Right renal pelvis (tissue), 4 donors: ENCODE measurements around the gene EIF4ENIF1. TPM values are rescaled to one million over a fixed set of nuclear protein-coding genes. Genes with fewer than 3 reads are reported as not detected.
"Not testable (repeated sequence)": the region's sequence is repeated elsewhere in the genome, so short reads cannot be mapped to it uniquely, and the experiment has no call there.

Experiments
- DNase-seq, 4 donors: peaks; one replicate each; pipeline ENCODE4 v3.0.0-alpha.2; 2013; ENCODE audit warnings: low read depth in 4 of 4, low spot score in 3 of 4, missing footprints in 1 of 4
- polyA plus RNA-seq, 4 donors: library from polyadenylated mRNA; unstranded; fragments of 120-200 nt; gene quantifications; one replicate each; pipeline ENCODE4 v1.2.1, GENCODE V29; 2013; ENCODE audit not compliant: insufficient read length in 4 of 4

EIF4ENIF1 gene
- 10 to 100 TPM; 42.4 to 47.8 (median 46.5) TPM for polyA plus RNA-seq

GRCh38 chr22:31489632-31490495, at the start of gene EIF4ENIF1:
TSS of gene EIF4ENIF1 (minus strand) at chr22:31489842. CDS start at chr22:31488718, 1,124 bp downstream.
- peak in 3 of 4 donors; percentile 78 to 85 (median 78) for DNase-seq

DNA sequence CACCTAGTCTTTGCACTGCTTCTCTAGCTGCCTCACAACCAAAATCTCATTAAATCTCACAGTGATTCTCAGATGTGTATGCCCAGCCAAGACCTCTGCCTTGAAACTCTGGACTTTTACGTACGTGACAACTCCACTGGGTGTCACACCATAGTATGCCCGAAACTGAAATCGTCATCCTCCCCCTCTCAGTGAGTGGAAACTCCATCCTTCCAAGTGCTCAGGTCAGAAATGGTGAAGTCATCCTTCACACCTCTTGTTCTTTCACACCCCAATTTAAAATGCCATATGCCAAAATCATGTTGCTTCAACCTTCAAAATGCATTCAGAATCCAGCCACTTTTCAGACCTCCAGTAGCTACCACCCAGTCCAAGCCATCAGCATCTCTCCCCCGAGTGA, 49.2 kb upstream of the EIF4ENIF1 start:
- no peak for DNase-seq

- no peak for DNase-seq
These were observed 47.4 kb upstream of the EIF4ENIF1 start for GRCh38 chr22:31537019-31537535.

DNA sequence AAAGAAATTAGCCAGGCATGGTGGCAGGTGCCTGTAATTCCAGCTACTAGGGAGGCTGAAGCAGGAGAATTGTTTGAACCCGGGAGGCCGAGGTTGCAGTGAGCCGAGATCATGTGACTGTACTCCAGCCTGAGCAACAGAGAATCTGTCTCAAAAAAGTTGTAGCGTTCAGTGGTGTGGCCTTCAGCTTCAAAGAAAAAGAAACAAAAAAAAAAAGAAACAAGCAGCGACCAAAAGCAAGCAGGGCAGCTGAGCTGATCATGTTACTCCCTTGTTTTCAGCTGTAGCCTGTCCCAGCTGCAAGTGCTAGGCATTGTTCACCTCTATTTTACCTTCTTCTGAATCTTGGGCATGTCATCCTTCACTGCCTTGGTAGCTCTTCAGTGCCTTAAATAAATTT, 43.7 kb upstream of the EIF4ENIF1 start:
- DNase-seq: no peak

GRCh38 chr22:31532060-31532459, 42.4 kb upstream of the EIF4ENIF1 start:
- DNase-seq: no peak

DNA sequence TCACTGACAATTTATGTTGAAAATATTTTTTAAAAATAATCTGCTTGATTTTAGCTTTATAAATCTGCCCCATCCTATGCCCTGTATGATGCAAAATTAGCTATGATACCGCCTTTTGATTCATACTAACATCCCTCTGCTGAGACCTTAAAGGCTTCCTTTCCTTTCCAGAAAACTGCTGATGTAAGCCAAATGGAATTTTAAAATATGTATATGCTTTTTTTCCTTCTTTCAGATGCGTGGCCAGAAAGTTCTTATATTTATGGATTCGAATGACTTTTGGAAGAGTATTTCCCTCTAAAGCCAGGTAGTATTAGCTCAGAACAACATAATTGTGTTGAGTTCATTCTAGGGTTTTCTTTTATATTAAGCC, 41.2 kb upstream of the EIF4ENIF1 start:
- DNase-seq: peak in 2 of 4 donors; percentile 19 to 21

GRCh38 chr22:31526270-31526669, 36.6 kb upstream of the EIF4ENIF1 start:
- no peak for DNase-seq

DNA sequence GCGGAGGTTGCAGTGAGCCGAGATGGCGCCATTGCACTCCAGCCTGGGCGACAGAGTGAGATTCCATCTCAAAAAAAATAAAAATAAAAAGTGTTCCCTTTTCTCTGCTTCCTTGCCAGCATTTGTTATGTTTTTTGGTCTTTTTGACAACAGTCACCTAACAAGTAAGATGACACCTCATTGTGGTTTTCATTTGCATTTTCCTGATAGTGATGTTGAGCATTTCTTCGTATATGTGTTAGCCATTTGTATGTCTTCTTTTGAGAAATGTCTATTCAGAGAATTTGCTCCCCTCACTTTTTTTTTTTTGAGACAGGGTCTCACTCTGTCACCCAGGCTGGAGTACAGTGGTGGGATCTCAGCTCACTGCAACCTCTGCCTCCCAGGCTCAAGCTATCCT, 34.5 kb upstream of the EIF4ENIF1 start:
- not testable (repeated sequence) for DNase-seq

GRCh38 chr22:31520051-31520450, 30.4 kb upstream of the EIF4ENIF1 start:
- no peak for DNase-seq

- no peak for DNase-seq
These were observed 19.6 kb upstream of the EIF4ENIF1 start for GRCh38 chr22:31509061-31509762.

- DNase-seq: no peak
These were observed 18.9 kb upstream of the EIF4ENIF1 start for GRCh38 chr22:31508536-31508935.

DNA sequence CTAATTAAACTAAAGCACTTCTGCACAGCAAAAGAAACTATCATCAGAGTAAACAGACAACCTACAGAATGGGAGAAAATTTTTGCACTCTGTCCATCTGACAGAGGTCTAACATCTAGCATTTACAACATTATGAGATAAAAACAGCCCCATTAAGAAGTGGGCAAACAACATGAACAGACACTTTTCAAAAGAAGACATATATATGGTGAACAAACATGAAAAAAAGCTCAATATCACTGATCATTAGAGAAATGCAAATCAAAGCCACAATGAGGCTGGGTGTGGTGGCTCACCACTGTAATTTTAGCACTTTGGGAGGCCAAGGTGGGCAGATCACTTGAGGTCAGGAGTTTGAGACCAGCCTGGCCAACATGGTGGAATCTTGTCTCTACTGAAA, 17.9 kb upstream of the EIF4ENIF1 start:
- not testable (repeated sequence) for DNase-seq

DNA sequence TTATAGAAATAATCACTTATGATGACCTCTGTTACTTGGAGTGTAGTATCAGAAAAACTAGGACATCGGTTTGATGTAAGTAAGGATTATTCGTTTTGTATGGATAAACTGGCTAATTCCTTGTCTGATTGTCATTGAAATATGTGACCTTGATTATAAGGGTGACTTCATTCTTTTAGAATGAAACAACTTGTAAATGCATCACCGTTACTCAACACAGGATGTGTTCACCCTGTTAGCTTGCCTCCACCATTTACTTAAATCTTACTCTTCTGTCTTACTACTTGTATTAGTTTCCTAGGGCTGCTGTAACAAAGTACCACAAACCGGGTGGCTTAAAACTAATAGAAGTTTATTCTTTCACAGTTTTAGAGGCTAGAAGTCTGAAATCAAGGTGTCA, 14.6 kb upstream of the EIF4ENIF1 start:
- DNase-seq: no peak

- DNase-seq: no peak
These were observed 13.7 kb upstream of the EIF4ENIF1 start for GRCh38 chr22:31503211-31503964.

DNA sequence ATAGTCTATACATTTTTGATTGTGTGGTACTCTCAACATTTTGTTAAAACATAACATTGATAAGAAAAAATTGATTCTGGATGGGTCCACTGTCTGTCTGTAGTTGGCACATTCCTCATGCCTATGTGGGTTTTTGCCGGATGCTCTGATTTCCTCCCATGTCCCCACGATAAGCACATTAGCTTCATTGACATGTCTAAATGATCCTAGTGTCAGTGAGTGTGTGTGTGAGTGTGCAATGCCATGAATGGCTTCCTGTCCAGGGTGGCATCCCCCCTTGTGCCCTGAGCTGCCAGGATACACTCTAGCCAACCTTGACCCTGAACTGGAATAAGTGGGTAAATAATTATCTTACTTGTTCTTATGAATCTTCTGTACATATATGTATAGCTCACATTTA, 12.1 kb upstream of the EIF4ENIF1 start:
- DNase-seq: no peak

GRCh38 chr22:31497148-31497938, 7.7 kb upstream of the EIF4ENIF1 start:
- DNase-seq: no peak

- DNase-seq: no peak
These were observed 7.1 kb upstream of the EIF4ENIF1 start for GRCh38 chr22:31496735-31497146.

DNA sequence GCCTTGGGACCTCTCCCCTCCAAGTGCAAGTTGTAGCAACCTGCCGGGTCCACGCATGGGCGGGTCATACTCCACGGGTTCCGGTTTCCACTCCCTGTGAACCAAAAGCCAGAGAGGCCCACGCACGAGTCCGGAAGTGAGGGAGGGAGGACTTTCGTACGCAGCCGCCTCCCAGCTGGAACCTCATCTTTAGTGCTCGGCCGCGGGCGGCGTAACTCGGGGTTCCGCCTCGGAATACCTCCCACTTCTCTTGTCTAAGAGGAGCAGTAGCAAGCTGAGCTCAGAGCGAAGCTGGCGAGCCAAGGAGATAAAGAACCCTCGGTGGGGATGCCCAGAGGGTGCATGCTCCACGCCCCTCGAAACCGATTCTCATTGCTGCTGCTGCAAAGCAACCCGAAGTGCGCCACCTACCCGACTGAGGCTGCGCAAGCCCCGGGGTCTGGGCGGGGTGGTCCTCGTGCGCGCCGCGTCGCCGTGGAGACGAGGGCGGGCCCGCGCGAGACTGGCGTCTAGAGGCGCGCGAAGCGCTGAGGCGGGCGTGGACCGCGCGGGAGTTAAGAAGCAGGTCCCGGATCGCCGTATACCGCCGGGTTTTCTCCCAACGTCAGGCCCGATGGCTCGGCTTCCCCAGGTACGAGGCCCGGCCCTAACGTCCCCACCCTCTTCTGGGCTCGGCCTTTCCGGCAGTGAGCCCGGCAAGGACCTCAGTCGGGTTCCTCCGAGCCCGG, 6.5 kb upstream of the EIF4ENIF1 start, which contains the start of gene SFI1:
TSS of gene SFI1 (plus strand) at position 530 of the 728 bp plus-strand sequence. CDS start 11,749 bp downstream, outside the sequence.
- DNase-seq: peak; percentile 77 to 86 (median 84)

DNA sequence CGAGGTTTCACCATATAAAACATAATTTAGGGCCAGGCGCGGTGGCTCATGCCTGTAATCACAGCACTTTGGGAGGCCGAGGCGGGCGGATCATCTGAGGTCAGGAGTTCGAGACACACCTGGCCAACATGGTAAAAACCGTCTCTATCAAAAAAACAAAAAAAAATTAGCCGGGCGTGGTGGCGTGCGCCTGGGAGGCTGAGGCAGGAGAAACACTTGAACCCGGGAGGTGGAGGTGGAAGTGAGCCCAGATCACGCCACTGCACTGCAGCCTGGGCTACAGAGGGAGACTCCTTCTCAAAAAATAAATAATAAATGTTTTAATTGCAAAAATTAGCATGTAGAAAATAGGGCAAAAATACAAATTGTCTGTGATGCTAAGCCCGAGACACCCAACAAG, 5.7 kb upstream of the EIF4ENIF1 start:
- DNase-seq: no peak
